HuH-7.5 (cell line): ENCODE results near the gene CH25H.
A peak's percentile ranks its signal among the peaks of the same experiment; 100 is the strongest.
"Not testable (repeated sequence)": the region's sequence is repeated elsewhere in the genome, so short reads cannot be mapped to it uniquely, and the experiment has no call there.

Experiments used
- DNase-seq: peaks from one replicate; pipeline ENCODE4 v3.0.0; 2011; ENCODE audit warnings: low spot score

Gene CH25H

GRCh38 chr10:89207181-89207800 lies at the start of gene CH25H:
Gene CH25H, minus strand, starts transcription at chr10:89207317. Its CDS starts 25 bp downstream, at chr10:89207292.
- no peak for DNase-seq

GRCh38 chr10:89256340-89256739 lies 49.2 kb upstream of the CH25H start:
- no peak for DNase-seq

- DNase-seq: no peak
These were observed 48.7 kb upstream of the CH25H start for GRCh38 chr10:89255793-89256192.

- not testable (repeated sequence) for DNase-seq
These were observed 48.0 kb upstream of the CH25H start for GRCh38 chr10:89255091-89255579.

GRCh38 chr10:89252225-89252585 lies 45.1 kb upstream of the CH25H start:
- no peak for DNase-seq

- peak; percentile 77 for DNase-seq
These were observed 44.5 kb upstream of the CH25H start, which contains the start of gene LIPA for GRCh38 chr10:89251409-89252224. Gene LIPA, minus strand, starts transcription at chr10:89251775. Its CDS starts 4,127 bp downstream, at chr10:89247648.

- DNase-seq: no peak
These were observed 43.8 kb upstream of the CH25H start for GRCh38 chr10:89250865-89251408.

GRCh38 chr10:89248990-89249389 lies 41.9 kb upstream of the CH25H start:
- DNase-seq: no peak

GRCh38 chr10:89247623-89248022 lies 40.5 kb upstream of the CH25H start:
- DNase-seq: not testable (repeated sequence)

- no peak for DNase-seq
These were observed 38.7 kb upstream of the CH25H start for GRCh38 chr10:89245802-89246201.

- DNase-seq: no peak
These were observed 35.9 kb upstream of the CH25H start for GRCh38 chr10:89242840-89243568.

GRCh38 chr10:89242345-89242684 lies 35.2 kb upstream of the CH25H start:
- no peak for DNase-seq

GRCh38 chr10:89241486-89242344 lies 34.6 kb upstream of the CH25H start:
- DNase-seq: no peak

- no peak for DNase-seq
These were observed 33.9 kb upstream of the CH25H start for GRCh38 chr10:89241026-89241425.

- DNase-seq: no peak
These were observed 33.4 kb upstream of the CH25H start for GRCh38 chr10:89240519-89240918.

- DNase-seq: no peak
These were observed 32.0 kb upstream of the CH25H start for GRCh38 chr10:89238956-89239644.

- DNase-seq: no peak
These were observed 30.7 kb upstream of the CH25H start for GRCh38 chr10:89237849-89238248.

- DNase-seq: no peak
These were observed 29.2 kb upstream of the CH25H start for GRCh38 chr10:89236226-89236797.

- DNase-seq: no peak
These were observed 28.1 kb upstream of the CH25H start for GRCh38 chr10:89235073-89235798.

GRCh38 chr10:89233033-89233432 lies 25.9 kb upstream of the CH25H start:
- no peak for DNase-seq
